Loucy (cell line): ENCODE data around the gene PAM16.

Source experiments
- H2AFZ ChIP-seq: fragments of 200-600 bp; sonication (generic); 2 replicates; pipeline ENCODE4 v1.6.0; 2016; ENCODE audit warnings: antibody characterized with exemption, mild to moderate bottlenecking, low read length, moderate library complexity
- H3F3A ChIP-seq: fragments of 200-600 bp; 2 replicates; pipeline ENCODE4 v1.6.0; 2016; ENCODE audit warnings: antibody characterized with exemption, low read depth, mild to moderate bottlenecking
- H3K27me3 ChIP-seq: fragments of 200-600 bp; sonication (generic); 2 replicates; pipeline ENCODE4 v1.6.1; 2014; ENCODE audit warnings: low read length, mild to moderate bottlenecking; ENCODE audit not compliant: insufficient read depth, poor library complexity, severe bottlenecking
- H3K36me3 ChIP-seq: fragments of 200-600 bp; sonication (generic); 2 replicates; pipeline ENCODE4 v1.6.1; 2016; ENCODE audit warnings: low read length; ENCODE audit not compliant: insufficient read depth
- H3K4me1 ChIP-seq: fragments of 200-600 bp; sonication (generic); 2 replicates; pipeline ENCODE4 v1.5.1; 2014; ENCODE audit warnings: low read length, mild to moderate bottlenecking; ENCODE audit not compliant: insufficient read depth, poor library complexity, severe bottlenecking
- H3K4me2 ChIP-seq: fragments of 200-600 bp; sonication (generic); 2 replicates; pipeline ENCODE4 v1.6.0; 2014; ENCODE audit warnings: antibody characterized with exemption, low read length, low read depth, mild to moderate bottlenecking; ENCODE audit not compliant: poor library complexity, severe bottlenecking
- H3K4me3 ChIP-seq: fragments of 200-600 bp; sonication (generic); 2 replicates; pipeline ENCODE4 v1.5.1; 2014; ENCODE audit warnings: low read length, mild to moderate bottlenecking, mixed read lengths; ENCODE audit not compliant: poor library complexity, severe bottlenecking
- H3K79me2 ChIP-seq: fragments of 200-600 bp; sonication (generic); 2 replicates; pipeline ENCODE4 v1.6.1; 2014; ENCODE audit warnings: low read length; ENCODE audit not compliant: insufficient read depth
- H3K9ac ChIP-seq: fragments of 200-600 bp; sonication (generic); 2 replicates; pipeline ENCODE4 v1.6.0; 2014; ENCODE audit warnings: mild to moderate bottlenecking, low read depth, low read length, moderate library complexity; ENCODE audit not compliant: poor library complexity, severe bottlenecking
- H3K9me2 ChIP-seq: fragments of 200-600 bp; sonication (generic); replicated peaks from 2 replicates; pipeline ENCODE4 v1.6.1; 2016; ENCODE audit warnings: low read depth, low read length, mixed read lengths
- H3K9me3 ChIP-seq: fragments of 200-600 bp; sonication (generic); 2 replicates; pipeline ENCODE4 v1.6.1; 2014; ENCODE audit warnings: mild to moderate bottlenecking, antibody characterized with exemption, low read length, low read depth; ENCODE audit not compliant: insufficient read depth
- H4K20me1 ChIP-seq: fragments of 200-600 bp; sonication (generic); 2 replicates; pipeline ENCODE4 v1.6.0; 2014; ENCODE audit warnings: antibody characterized with exemption, low read length, mild to moderate bottlenecking; ENCODE audit not compliant: insufficient read depth, poor library complexity, severe bottlenecking
- CTCF ChIP-seq: fragments of 200-600 bp; sonication (generic); conservative IDR thresholded peaks from 2 replicates; pipeline ENCODE4 v1.5.1; 2014; ENCODE audit warnings: mild to moderate bottlenecking, antibody characterized with exemption, low read length
- EZH2phosphoT487 ChIP-seq: fragments of 200-600 bp; IDR thresholded peaks from 2 replicates; pipeline ENCODE4 v1.6.1; 2018; ENCODE audit warnings: antibody characterized with exemption, mild to moderate bottlenecking, moderate library complexity, borderline replicate concordance

The PAM16 gene

GRCh38 chr16:4323845-4324488 lies 27.2 kb downstream of the PAM16 start:
- Histone ChIP-seq H3K9me3 (no peaks in the 10 kb centered on the region), H3K4me2 (no peak overlapping the region), H3K79me2 (no peaks in the 10 kb centered on the region), H3K9me2 (no peaks in the 10 kb centered on the region), H3F3A (no peaks in the 10 kb centered on the region), H3K9ac (no peak overlapping the region), H4K20me1 (no peaks in the 10 kb centered on the region), H2AFZ (no peak overlapping the region), H3K36me3 (no peaks in the 10 kb centered on the region), H3K4me3 (no peak overlapping the region), H3K4me1 (no peaks in the 10 kb centered on the region), H3K27me3 (no peaks in the 10 kb centered on the region)
- no peak for TF ChIP-seq CTCF
- TF ChIP-seq EZH2phosphoT487, result no peak

- no peaks in the 10 kb centered on the region for H3K9me3 ChIP-seq
- TF ChIP-seq EZH2phosphoT487 (no peak), CTCF (no peak)
- no peaks in the 10 kb centered on the region for H3F3A ChIP-seq
- H2AFZ ChIP-seq, result no peak overlapping the region
- no peaks in the 10 kb centered on the region for H3K9me2 ChIP-seq
- H3K36me3 ChIP-seq, result no peaks in the 10 kb centered on the region
- H4K20me1 ChIP-seq, result no peaks in the 10 kb centered on the region
- 0 out of 2 replicates have a peak, but pooled peaks cover 1% of the 10 kb centered on the region for H3K79me2 ChIP-seq
- no peak overlapping the region for H3K4me3 ChIP-seq
- H3K27me3 ChIP-seq, result no peaks in the 10 kb centered on the region
- no peak overlapping the region for H3K4me2 ChIP-seq
- H3K9ac ChIP-seq, result no peak overlapping the region
- peaks cover 2% of the 10 kb centered on the region for H3K4me1 ChIP-seq
These were observed 27.9 kb downstream of the PAM16 start for GRCh38 chr16:4323071-4323844.

- Histone ChIP-seq H2AFZ (no peak overlapping the region), H3K9me3 (no peaks in the 10 kb centered on the region), H3F3A (no peaks in the 10 kb centered on the region), H3K27me3 (no peaks in the 10 kb centered on the region), H4K20me1 (no peaks in the 10 kb centered on the region), H3K9me2 (no peaks in the 10 kb centered on the region), H3K4me3 (no peak overlapping the region), H3K9ac (no peak overlapping the region), H3K79me2 (0 out of 2 replicates have a peak, but pooled peaks cover 3% of the 10 kb centered on the region), H3K4me1 (peaks cover 4% of the 10 kb centered on the region), H3K36me3 (no peaks in the 10 kb centered on the region), H3K4me2 (no peak overlapping the region)
- TF ChIP-seq EZH2phosphoT487 (no peak), CTCF (no peak)
These were observed 28.7 kb downstream of the PAM16 start for GRCh38 chr16:4322121-4323052.
